Heart left ventricle (tissue), 13 donors: Measurements from ENCODE around the gene SELENOK.

Source experiments
- POLR2A ChIP-seq, 2 donors: fragments of 450-650 bp; IDR thresholded peaks; one replicate each; pipeline ENCODE4 v1.6.1; 2017; ENCODE audit warnings: antibody characterized with exemption in 2 of 2, mild to moderate bottlenecking in 2 of 2, moderate library complexity in 2 of 2
- TF ChIP-seq, protein P1 (sequence below), 12 donors: fragments of 200-600 bp; sonication (generic) in 4 of 12; IDR thresholded peaks; one replicate each; pipeline versions ENCODE4 v1.5.0 to v1.8.0; 2018 to 2022; ENCODE audit warnings: antibody characterized with exemption in 12 of 12, mild to moderate bottlenecking in 5 of 12
- donor health status: ischemic (EF 13 %, LVEDD 7.1; RV severe dilation, severe dysfunction).
- donor health status: DM: no; HTN: yes; CAD: no.
- donor health status: DM: no; HTN: no; CAD: no.
- donor health status: ischemic (EF 25% LVEDD 6.9; RV normal size, moderate dysfunction).
- donor health status: ischemic (EF 25% LVEDD 5.7; RV mildly dilated, moderate dysfunction).
- donor health status: ischemic (EF 35%, LVEDD 5.7; RV mildly dilated, moderate dysfunction).
- donor health status: nonischemic (EF 11% LVEDD 7.7; RV severe dilation, severe dysfunction).
- donor health status: DM: yes; HTN: yes; CAD: no.
- donor health status: PGD.
- donor health status: ischemic (EF 29% LVEDD 5.4; RV normal size, mild dysfunction).
- donor health status: nonischemic (EF 23%, LVEDD 6.1; RV moderate dilation, normal function).

DNA sequence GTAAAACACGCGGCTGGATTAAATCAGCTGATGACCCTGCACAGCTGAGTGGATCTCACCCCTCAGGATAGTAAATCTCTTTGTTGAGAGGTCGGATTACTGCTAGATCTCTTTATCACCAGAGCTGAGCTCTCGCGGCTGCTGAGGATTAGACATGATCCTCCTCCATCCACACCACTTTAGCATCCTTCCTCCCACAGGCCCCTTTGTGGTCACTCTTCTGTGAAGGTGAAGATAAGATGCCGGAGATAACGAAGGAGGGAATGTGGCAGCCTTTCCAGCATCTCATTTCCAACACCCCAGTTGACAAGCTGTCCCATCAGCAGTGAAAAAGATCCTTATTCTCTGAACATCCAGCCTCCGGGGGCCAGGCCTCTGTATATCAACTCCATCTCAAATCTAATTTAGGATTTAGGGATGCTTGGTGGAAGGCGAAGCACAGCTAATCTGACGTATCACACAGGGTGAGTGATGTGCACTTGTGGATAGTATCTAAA is 47.5 kb upstream of the SELENOK start:
- TF ChIP-seq, protein P1, sequence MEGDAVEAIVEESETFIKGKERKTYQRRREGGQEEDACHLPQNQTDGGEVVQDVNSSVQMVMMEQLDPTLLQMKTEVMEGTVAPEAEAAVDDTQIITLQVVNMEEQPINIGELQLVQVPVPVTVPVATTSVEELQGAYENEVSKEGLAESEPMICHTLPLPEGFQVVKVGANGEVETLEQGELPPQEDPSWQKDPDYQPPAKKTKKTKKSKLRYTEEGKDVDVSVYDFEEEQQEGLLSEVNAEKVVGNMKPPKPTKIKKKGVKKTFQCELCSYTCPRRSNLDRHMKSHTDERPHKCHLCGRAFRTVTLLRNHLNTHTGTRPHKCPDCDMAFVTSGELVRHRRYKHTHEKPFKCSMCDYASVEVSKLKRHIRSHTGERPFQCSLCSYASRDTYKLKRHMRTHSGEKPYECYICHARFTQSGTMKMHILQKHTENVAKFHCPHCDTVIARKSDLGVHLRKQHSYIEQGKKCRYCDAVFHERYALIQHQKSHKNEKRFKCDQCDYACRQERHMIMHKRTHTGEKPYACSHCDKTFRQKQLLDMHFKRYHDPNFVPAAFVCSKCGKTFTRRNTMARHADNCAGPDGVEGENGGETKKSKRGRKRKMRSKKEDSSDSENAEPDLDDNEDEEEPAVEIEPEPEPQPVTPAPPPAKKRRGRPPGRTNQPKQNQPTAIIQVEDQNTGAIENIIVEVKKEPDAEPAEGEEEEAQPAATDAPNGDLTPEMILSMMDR (IDR thresholded peaks at IDR 0.05), result no peak
- no peak for TF ChIP-seq POLR2A (IDR thresholded peaks at IDR 0.05)
